Loucy (cell line): ENCODE results near the gene DGAT2.
"Not testable (repeated sequence)": the region's sequence is repeated elsewhere in the genome, so short reads cannot be mapped to it uniquely, and the experiment has no call there.

ENCODE experiments used
- CTCF ChIP-seq: fragments of 200-600 bp; sonication (generic); conservative IDR thresholded peaks from 2 replicates; pipeline ENCODE4 v1.5.1; 2014; ENCODE audit warnings: mild to moderate bottlenecking, antibody characterized with exemption, low read length
- EZH2phosphoT487 ChIP-seq: fragments of 200-600 bp; IDR thresholded peaks from 2 replicates; pipeline ENCODE4 v1.6.1; 2018; ENCODE audit warnings: antibody characterized with exemption, mild to moderate bottlenecking, moderate library complexity, borderline replicate concordance

GRCh38 chr11:75754933-75755332 is 13.6 kb upstream of the DGAT2 start:
- not testable (repeated sequence) for TF ChIP-seq CTCF, EZH2phosphoT487
